GF-D8 (cell line): ENCODE data around the gene HMCN2.

ENCODE experiments used
- DNase-seq: peaks from one replicate; lab custom pipeline; 2025; lab: John Stamatoyannopoulos, UW

HMCN2 gene

GRCh38 chr9:130265431-130266235 lies at the start of gene HMCN2:
Gene HMCN2, plus strand, starts transcription at chr9:130265760. Its CDS starts 119 bp downstream, at chr9:130265879.
- no peak for DNase-seq

- no peak for DNase-seq
These were observed 47.7 kb upstream of the HMCN2 start for GRCh38 chr9:130217838-130218237.

- DNase-seq = no peak
These were observed 45.9 kb upstream of the HMCN2 start for GRCh38 chr9:130219661-130220096.

- DNase-seq = no peak
These were observed 45.2 kb upstream of the HMCN2 start for GRCh38 chr9:130220352-130220751.

GRCh38 chr9:130222833-130223232 lies 42.7 kb upstream of the HMCN2 start:
- DNase-seq = no peak

GRCh38 chr9:130225071-130225470 lies 40.5 kb upstream of the HMCN2 start:
- no peak for DNase-seq

- DNase-seq = no peak
These were observed 40.0 kb upstream of the HMCN2 start for GRCh38 chr9:130225586-130225985.

GRCh38 chr9:130226112-130226511 lies 39.4 kb upstream of the HMCN2 start:
- no peak for DNase-seq

GRCh38 chr9:130227833-130228232 lies 37.7 kb upstream of the HMCN2 start:
- DNase-seq = no peak

- DNase-seq = no peak
These were observed 35.8 kb upstream of the HMCN2 start for GRCh38 chr9:130229759-130230158.

GRCh38 chr9:130230631-130231030 lies 34.9 kb upstream of the HMCN2 start:
- no peak for DNase-seq

- no peak for DNase-seq
These were observed 32.5 kb upstream of the HMCN2 start for GRCh38 chr9:130232899-130233586.

- DNase-seq = no peak
These were observed 32.0 kb upstream of the HMCN2 start for GRCh38 chr9:130233587-130233945.

- no peak for DNase-seq
These were observed 31.0 kb upstream of the HMCN2 start for GRCh38 chr9:130234340-130235260.

- DNase-seq = no peak
These were observed 29.8 kb upstream of the HMCN2 start for GRCh38 chr9:130235558-130236435.

GRCh38 chr9:130236436-130236985 lies 29.0 kb upstream of the HMCN2 start:
- no peak for DNase-seq

GRCh38 chr9:130237076-130237475 lies 28.5 kb upstream of the HMCN2 start:
- no peak for DNase-seq

- no peak for DNase-seq
These were observed 27.6 kb upstream of the HMCN2 start for GRCh38 chr9:130237763-130238524.

GRCh38 chr9:130239363-130239695 lies 26.2 kb upstream of the HMCN2 start:
- DNase-seq = no peak

GRCh38 chr9:130239741-130240241 lies 25.8 kb upstream of the HMCN2 start:
- no peak for DNase-seq
